ENCODE results near the gene FBXL13.

FBXL13 gene

DNA sequence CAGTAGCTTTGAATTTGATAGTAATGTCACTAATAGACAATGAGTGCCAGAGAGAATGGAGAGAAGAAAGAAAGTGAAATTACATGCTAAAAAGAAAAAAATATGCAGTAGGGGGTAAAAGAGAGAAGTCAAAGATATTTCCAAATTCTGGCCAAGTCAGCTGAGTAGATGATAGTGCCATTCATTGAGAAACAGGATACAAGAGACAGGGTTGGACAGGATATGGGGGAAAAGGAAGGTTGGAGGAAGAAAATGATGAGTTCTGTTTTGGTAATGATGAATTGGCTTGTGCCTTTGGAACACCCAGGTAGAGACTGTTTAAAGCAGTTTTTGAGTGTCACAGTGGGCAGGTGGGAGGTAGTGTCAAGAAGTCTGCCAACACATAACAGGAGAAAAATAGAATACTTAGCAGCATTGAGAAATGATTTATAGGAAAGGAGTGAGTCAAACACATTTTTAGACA, 83.5 kb downstream of the FBXL13 start:
- no peak overlapping the region for H3K4me3 ChIP-seq (ENCODE audit: low read depth in 1 of 2, low read length in 2 of 2)
- H3K36me3 ChIP-seq (ENCODE audit: control insufficient read depth in 1 of 2, insufficient read depth in 2 of 2, low read length in 2 of 2): no peaks in the 10 kb centered on the region
- H3K4me1 ChIP-seq (ENCODE audit: control insufficient read depth in 1 of 2, insufficient read depth in 2 of 2, low read length in 2 of 2): peaks cover 13 to 31% of the 10 kb centered on the region in 2 donors
- no peaks in the 10 kb centered on the region for H3K27me3 ChIP-seq (ENCODE audit: control insufficient read depth in 1 of 2, insufficient read depth in 2 of 2, low read length in 2 of 2)
- no peaks in the 10 kb centered on the region for H3K9me3 ChIP-seq (ENCODE audit: control insufficient read depth in 1 of 2, low read length in 2 of 2)
- H3K27ac ChIP-seq (ENCODE audit: low read depth, low read length): no peak overlapping the region
- H3K9ac ChIP-seq (ENCODE audit: low read depth in 1 of 2, low read length in 2 of 2): no peak overlapping the region

DNA sequence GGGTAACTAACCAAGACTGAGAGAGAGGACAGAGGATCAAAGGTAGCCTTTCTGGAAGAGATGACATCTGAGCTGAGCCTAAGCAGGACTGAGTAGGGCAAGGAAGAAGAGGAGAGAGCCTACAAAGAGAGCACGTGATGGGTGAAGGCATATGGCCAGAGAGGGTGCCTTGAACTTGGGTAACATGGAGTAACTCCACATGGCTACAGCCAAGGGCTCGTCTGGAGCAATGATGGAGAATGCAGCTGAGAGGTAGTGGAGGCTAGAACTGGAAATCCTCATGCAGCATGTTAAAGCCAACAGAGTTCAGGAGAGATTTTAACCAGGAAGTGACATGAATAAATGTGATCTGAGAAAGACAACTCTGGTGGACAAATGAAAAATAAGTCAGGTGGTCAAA, 84.0 kb downstream of the FBXL13 start:
- Histone ChIP-seq H3K27me3 (ENCODE audit: control insufficient read depth in 1 of 2, insufficient read depth in 2 of 2, low read length in 2 of 2) (no peaks in the 10 kb centered on the region), H3K9ac (ENCODE audit: low read depth in 1 of 2, low read length in 2 of 2) (no peak overlapping the region), H3K36me3 (ENCODE audit: control insufficient read depth in 1 of 2, insufficient read depth in 2 of 2, low read length in 2 of 2) (no peaks in the 10 kb centered on the region), H3K4me3 (ENCODE audit: low read depth in 1 of 2, low read length in 2 of 2) (no peak overlapping the region), H3K4me1 (ENCODE audit: control insufficient read depth in 1 of 2, insufficient read depth in 2 of 2, low read length in 2 of 2) (peaks cover 13 to 31% of the 10 kb centered on the region in 2 donors), H3K27ac (ENCODE audit: low read depth, low read length) (no peak overlapping the region), H3K9me3 (ENCODE audit: control insufficient read depth in 1 of 2, low read length in 2 of 2) (no peaks in the 10 kb centered on the region)

DNA sequence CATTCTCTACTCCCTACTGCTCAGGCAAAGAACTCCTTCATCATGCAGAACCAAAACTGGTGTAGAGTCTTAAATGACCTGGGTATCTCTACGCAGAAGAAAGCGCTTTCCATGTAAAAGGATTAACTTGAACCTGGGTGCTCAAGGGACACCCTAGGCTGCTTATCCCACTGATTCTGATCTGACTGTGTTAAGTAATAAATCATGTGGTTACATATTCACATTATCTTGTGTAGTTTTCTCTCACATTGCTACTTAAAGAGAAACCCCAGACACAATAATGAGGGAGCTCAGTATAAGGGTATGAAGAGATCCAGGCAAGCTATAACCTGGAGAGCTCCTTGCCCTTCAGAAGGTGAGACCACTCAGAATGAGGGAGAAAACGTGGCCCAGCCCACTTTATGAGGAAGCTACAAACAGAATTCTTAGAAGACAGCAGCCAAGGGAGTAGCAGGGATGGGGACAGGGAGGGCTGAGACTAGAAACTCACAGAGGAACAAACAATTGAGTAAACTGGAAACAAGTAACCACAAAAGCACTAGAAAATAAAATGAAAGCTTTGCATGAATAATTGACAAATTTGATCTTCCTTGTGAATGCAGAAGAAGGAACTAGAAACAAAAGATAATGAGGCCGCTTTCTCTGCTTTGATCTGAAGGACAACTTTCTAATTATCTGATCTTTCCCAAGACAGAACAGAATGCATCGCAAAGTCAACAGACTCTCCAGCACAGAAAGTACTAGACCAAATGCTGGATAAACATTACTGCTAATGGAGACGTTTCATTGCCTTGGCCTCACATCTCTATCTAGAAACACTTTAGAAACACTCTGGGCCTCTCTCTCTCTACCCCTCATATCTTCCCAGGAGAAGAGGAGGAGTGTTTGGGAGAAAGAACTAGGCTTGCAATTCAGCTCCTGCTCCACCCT, 85.7 kb downstream of the FBXL13 start:
- no peak overlapping the region for H3K27ac ChIP-seq (ENCODE audit: low read depth, low read length)
- H3K9me3 ChIP-seq (ENCODE audit: control insufficient read depth in 1 of 2, low read length in 2 of 2): no peaks in the 10 kb centered on the region
- peaks cover 13 to 31% of the 10 kb centered on the region in 2 donors for H3K4me1 ChIP-seq (ENCODE audit: control insufficient read depth in 1 of 2, insufficient read depth in 2 of 2, low read length in 2 of 2)
- H3K4me3 ChIP-seq (ENCODE audit: low read depth in 1 of 2, low read length in 2 of 2): no peak overlapping the region
- no peaks in the 10 kb centered on the region for H3K27me3 ChIP-seq (ENCODE audit: control insufficient read depth in 1 of 2, insufficient read depth in 2 of 2, low read length in 2 of 2)
- no peak overlapping the region for H3K9ac ChIP-seq (ENCODE audit: low read depth in 1 of 2, low read length in 2 of 2)
- H3K36me3 ChIP-seq (ENCODE audit: control insufficient read depth in 1 of 2, insufficient read depth in 2 of 2, low read length in 2 of 2): no peaks in the 10 kb centered on the region

DNA sequence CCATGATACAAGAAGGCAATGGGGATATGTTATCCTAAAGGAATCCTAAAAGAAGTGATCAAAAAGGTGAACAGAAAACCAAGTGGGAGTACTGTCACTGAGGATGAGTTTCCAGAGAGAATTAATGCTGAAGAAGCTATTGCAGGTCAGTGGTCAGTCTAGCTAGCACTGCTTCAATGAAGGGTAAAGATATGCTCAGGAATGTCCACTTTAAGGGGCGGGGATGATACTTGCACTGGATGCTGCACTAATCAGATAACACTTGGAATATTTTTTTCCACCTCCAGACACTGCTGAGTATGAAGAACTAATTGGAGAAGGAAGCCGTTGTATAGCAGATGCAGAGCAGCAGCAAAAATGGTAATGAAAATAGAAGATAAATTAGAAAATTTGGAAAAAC, 86.5 kb downstream of the FBXL13 start:
- H3K36me3 ChIP-seq (ENCODE audit: control insufficient read depth in 1 of 2, insufficient read depth in 2 of 2, low read length in 2 of 2): no peaks in the 10 kb centered on the region
- no peaks in the 10 kb centered on the region for H3K27me3 ChIP-seq (ENCODE audit: control insufficient read depth in 1 of 2, insufficient read depth in 2 of 2, low read length in 2 of 2)
- no peak overlapping the region for H3K9ac ChIP-seq (ENCODE audit: low read depth in 1 of 2, low read length in 2 of 2)
- no peak overlapping the region for H3K27ac ChIP-seq (ENCODE audit: low read depth, low read length)
- no peaks in the 10 kb centered on the region for H3K9me3 ChIP-seq (ENCODE audit: control insufficient read depth in 1 of 2, low read length in 2 of 2)
- peaks cover 13 to 26% of the 10 kb centered on the region in 2 donors for H3K4me1 ChIP-seq (ENCODE audit: control insufficient read depth in 1 of 2, insufficient read depth in 2 of 2, low read length in 2 of 2)
- no peak overlapping the region for H3K4me3 ChIP-seq (ENCODE audit: low read depth in 1 of 2, low read length in 2 of 2)

DNA sequence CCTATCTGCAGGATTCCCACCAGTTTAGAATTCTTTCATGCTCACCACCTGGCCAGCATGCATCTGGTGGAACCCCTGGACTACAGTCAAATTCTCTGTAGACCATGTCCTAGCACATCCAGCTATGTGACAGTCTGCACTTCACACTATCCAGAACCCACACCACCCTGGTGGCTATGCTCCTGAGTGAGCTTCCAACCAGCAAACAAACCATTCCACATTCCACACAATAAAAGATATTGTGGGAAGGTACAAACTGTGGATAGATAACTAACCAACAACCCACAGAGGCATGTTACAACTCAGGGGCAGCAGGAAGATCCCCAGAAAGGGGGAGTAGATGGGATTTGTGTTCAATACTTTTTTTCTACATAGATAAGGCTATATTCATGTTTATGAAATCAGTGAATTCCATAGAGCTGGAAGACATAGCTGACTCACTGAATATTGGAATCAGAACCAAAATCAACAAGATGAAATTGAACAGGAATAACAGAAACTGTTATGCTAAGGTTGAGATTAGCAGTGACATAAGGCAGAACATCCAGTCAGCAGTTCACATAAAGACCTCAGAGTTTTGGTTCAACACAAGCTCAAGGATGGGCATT, 89.3 kb downstream of the FBXL13 start:
- Histone ChIP-seq H3K4me3 (ENCODE audit: low read depth in 1 of 2, low read length in 2 of 2) (no peak overlapping the region), H3K36me3 (ENCODE audit: control insufficient read depth in 1 of 2, insufficient read depth in 2 of 2, low read length in 2 of 2) (no peaks in the 10 kb centered on the region), H3K9me3 (ENCODE audit: control insufficient read depth in 1 of 2, low read length in 2 of 2) (no peaks in the 10 kb centered on the region), H3K9ac (ENCODE audit: low read depth in 1 of 2, low read length in 2 of 2) (no peak overlapping the region), H3K27me3 (ENCODE audit: control insufficient read depth in 1 of 2, insufficient read depth in 2 of 2, low read length in 2 of 2) (no peaks in the 10 kb centered on the region), H3K4me1 (ENCODE audit: control insufficient read depth in 1 of 2, insufficient read depth in 2 of 2, low read length in 2 of 2) (no peaks in the 10 kb centered on the region), H3K27ac (ENCODE audit: low read depth, low read length) (no peak overlapping the region)

DNA sequence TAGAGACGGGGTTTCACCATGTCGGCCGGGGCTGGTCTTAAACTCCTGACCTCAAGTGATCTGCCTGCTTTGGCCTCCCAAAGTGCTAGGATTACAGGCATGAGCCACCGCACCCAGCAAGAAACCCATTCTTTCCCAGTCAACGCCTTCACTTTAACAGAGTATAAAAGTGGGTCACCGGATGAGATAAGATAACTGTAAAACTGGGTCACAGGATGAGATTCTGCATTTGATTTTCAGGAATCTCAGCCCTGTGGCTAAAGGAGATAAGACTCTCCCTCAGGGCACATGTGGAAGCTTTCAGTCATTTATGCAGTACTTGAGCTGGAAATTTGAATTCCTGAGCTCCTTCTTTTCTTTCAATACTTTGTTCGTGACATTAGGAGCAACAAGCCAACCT, 91.0 kb downstream of the FBXL13 start:
- H3K4me3 ChIP-seq (ENCODE audit: low read depth in 1 of 2, low read length in 2 of 2): no peak overlapping the region
- H3K36me3 ChIP-seq (ENCODE audit: control insufficient read depth in 1 of 2, insufficient read depth in 2 of 2, low read length in 2 of 2): no peaks in the 10 kb centered on the region
- no peaks in the 10 kb centered on the region for H3K27me3 ChIP-seq (ENCODE audit: control insufficient read depth in 1 of 2, insufficient read depth in 2 of 2, low read length in 2 of 2)
- no peaks in the 10 kb centered on the region for H3K9me3 ChIP-seq (ENCODE audit: control insufficient read depth in 1 of 2, low read length in 2 of 2)
- H3K4me1 ChIP-seq (ENCODE audit: control insufficient read depth in 1 of 2, insufficient read depth in 2 of 2, low read length in 2 of 2): peaks cover 0 to 1% of the 10 kb centered on the region in 2 donors
- no peak overlapping the region for H3K9ac ChIP-seq (ENCODE audit: low read depth in 1 of 2, low read length in 2 of 2)
- no peak overlapping the region for H3K27ac ChIP-seq (ENCODE audit: low read depth, low read length)

DNA sequence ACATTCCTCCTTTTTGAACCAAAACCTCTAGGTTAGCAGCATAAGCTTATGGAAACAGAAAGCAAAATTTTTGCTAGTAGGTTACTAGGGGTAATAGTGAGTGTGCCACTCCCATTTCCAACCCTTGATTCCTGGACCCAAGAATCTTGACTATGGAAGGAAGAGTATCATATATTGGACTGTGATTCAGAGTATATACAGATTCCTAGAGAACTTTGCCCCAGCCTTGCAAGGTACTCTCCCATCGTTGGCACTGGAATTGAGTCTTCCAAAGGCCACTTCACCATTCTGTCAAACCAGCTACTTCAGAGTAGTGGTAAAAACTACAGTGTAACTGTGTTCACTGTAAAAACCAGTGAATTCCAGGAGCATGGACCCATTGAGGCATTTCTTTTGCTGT, 92.4 kb downstream of the FBXL13 start:
- H3K4me3 ChIP-seq (ENCODE audit: low read depth in 1 of 2, low read length in 2 of 2): no peak overlapping the region
- no peak overlapping the region for H3K27ac ChIP-seq (ENCODE audit: low read depth, low read length)
- no peaks in the 10 kb centered on the region for H3K27me3 ChIP-seq (ENCODE audit: control insufficient read depth in 1 of 2, insufficient read depth in 2 of 2, low read length in 2 of 2)
- no peak overlapping the region for H3K9ac ChIP-seq (ENCODE audit: low read depth in 1 of 2, low read length in 2 of 2)
- H3K36me3 ChIP-seq (ENCODE audit: control insufficient read depth in 1 of 2, insufficient read depth in 2 of 2, low read length in 2 of 2): no peaks in the 10 kb centered on the region
- no peaks in the 10 kb centered on the region for H3K9me3 ChIP-seq (ENCODE audit: control insufficient read depth in 1 of 2, low read length in 2 of 2)
- peaks cover 0 to 4% of the 10 kb centered on the region in 2 donors for H3K4me1 ChIP-seq (ENCODE audit: control insufficient read depth in 1 of 2, insufficient read depth in 2 of 2, low read length in 2 of 2)

DNA sequence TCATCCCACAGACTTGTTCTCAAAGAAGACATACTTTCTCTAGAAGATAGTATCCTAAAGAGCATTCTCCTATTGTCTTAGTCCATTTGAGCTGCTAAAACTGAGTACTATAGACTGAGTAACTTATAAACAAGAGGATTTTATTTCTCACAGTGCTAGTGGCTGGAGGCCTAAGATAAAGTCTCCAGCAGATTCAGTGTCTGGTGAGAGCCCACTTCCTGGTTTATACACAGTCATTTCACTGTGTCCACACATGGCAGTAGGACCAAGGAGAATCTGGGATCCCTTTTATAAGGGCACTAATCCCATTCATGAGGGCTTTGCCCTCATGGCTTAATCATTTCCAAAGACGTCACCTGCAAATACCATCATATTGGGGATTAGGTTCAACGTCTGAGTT, 93.1 kb downstream of the FBXL13 start:
- Histone ChIP-seq H3K36me3 (ENCODE audit: control insufficient read depth in 1 of 2, insufficient read depth in 2 of 2, low read length in 2 of 2) (no peaks in the 10 kb centered on the region), H3K9ac (ENCODE audit: low read depth in 1 of 2, low read length in 2 of 2) (no peak overlapping the region), H3K4me1 (ENCODE audit: control insufficient read depth in 1 of 2, insufficient read depth in 2 of 2, low read length in 2 of 2) (peaks cover 0 to 4% of the 10 kb centered on the region in 2 donors), H3K9me3 (ENCODE audit: control insufficient read depth in 1 of 2, low read length in 2 of 2) (no peaks in the 10 kb centered on the region), H3K4me3 (ENCODE audit: low read depth in 1 of 2, low read length in 2 of 2) (no peak overlapping the region), H3K27ac (ENCODE audit: low read depth, low read length) (no peak overlapping the region), H3K27me3 (ENCODE audit: control insufficient read depth in 1 of 2, insufficient read depth in 2 of 2, low read length in 2 of 2) (no peaks in the 10 kb centered on the region)

DNA sequence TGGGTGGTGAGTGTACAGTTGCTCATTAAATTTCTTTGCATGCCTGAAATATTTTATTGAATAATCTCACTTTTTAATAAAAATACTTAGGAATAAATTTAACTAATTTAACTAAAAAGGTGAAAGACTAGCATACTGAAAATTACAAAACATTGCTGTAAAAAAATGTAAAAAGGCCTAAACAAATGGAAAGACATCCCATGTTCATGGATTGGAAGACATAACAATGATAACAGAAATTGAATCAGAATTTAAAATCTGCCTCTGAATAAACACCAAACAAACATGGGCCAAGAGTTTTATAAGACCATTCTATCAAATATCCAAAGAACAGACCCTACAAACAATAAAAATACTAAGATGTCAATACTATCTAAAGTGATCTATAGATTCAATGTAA, 94.9 kb downstream of the FBXL13 start:
- no peak overlapping the region for H3K9ac ChIP-seq (ENCODE audit: low read depth in 1 of 2, low read length in 2 of 2)
- no peaks in the 10 kb centered on the region for H3K27me3 ChIP-seq (ENCODE audit: control insufficient read depth in 1 of 2, insufficient read depth in 2 of 2, low read length in 2 of 2)
- H3K4me3 ChIP-seq (ENCODE audit: low read depth in 1 of 2, low read length in 2 of 2): no peak overlapping the region
- H3K27ac ChIP-seq (ENCODE audit: low read depth, low read length): no peak overlapping the region
- no peaks in the 10 kb centered on the region for H3K9me3 ChIP-seq (ENCODE audit: control insufficient read depth in 1 of 2, low read length in 2 of 2)
- peaks cover 0 to 4% of the 10 kb centered on the region in 2 donors for H3K4me1 ChIP-seq (ENCODE audit: control insufficient read depth in 1 of 2, insufficient read depth in 2 of 2, low read length in 2 of 2)
- no peaks in the 10 kb centered on the region for H3K36me3 ChIP-seq (ENCODE audit: control insufficient read depth in 1 of 2, insufficient read depth in 2 of 2, low read length in 2 of 2)

DNA sequence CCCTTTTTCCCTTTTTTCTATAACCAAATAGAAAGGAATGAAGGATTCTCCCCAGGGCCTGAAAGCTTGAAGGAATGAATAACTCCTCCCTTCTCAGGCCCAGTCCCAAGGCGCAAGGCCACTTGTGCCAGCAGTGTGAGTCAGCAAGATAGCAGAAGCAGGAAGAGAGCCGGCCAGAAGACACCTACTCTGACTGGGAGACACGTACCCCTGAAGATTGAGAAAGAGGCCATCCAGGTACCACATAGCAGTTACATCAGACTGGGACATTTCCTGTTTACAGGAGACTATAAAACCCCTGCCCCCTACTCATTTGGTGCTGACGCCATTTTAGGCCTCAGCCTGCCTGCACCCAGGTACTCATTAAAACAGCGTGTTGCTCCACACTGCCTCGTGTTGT, 96.3 kb downstream of the FBXL13 start:
- Histone ChIP-seq H3K9ac (ENCODE audit: low read depth in 1 of 2, low read length in 2 of 2) (no peak overlapping the region), H3K4me1 (ENCODE audit: control insufficient read depth in 1 of 2, insufficient read depth in 2 of 2, low read length in 2 of 2) (peaks cover 0 to 4% of the 10 kb centered on the region in 2 donors), H3K4me3 (ENCODE audit: low read depth in 1 of 2, low read length in 2 of 2) (no peak overlapping the region), H3K27me3 (ENCODE audit: control insufficient read depth in 1 of 2, insufficient read depth in 2 of 2, low read length in 2 of 2) (no peaks in the 10 kb centered on the region), H3K36me3 (ENCODE audit: control insufficient read depth in 1 of 2, insufficient read depth in 2 of 2, low read length in 2 of 2) (no peaks in the 10 kb centered on the region), H3K27ac (ENCODE audit: low read depth, low read length) (no peak overlapping the region), H3K9me3 (ENCODE audit: control insufficient read depth in 1 of 2, low read length in 2 of 2) (no peaks in the 10 kb centered on the region)

Data from duodenal mucosa (tissue), 2 donors.